Fibroblast of villous mesenchyme (primary cell): Measurements from ENCODE around the gene KCNQ5. TPM values are rescaled to one million over a fixed set of nuclear protein-coding genes. Genes with fewer than 3 reads are reported as not detected.
"Not testable (repeated sequence)": the region's sequence is repeated elsewhere in the genome, so short reads cannot be mapped to it uniquely, and the experiment has no call there.

Experiments
- DNase-seq: peaks from one replicate; pipeline ENCODE4 v3.0.0-alpha.2; 2010; ENCODE audit warnings: low read depth
- H3K4me3 ChIP-seq: 2 replicates; pipeline ENCODE4 v1.5.1; 2011; ENCODE audit warnings: low read depth, mild to moderate bottlenecking, low read length
- CTCF ChIP-seq: IDR thresholded peaks from 2 replicates; pipeline ENCODE4 v1.5.1; 2012; ENCODE audit warnings: low read depth, mild to moderate bottlenecking, low read length; ENCODE audit not compliant: insufficient read depth
- total RNA-seq: library from RNA; depleted of rRNA; stranded (reverse); fragments of >200 nt; gene quantifications from 2 replicates; pipeline ENCODE4 v1.2.3, GENCODE V29; 2012

The KCNQ5 gene
- total RNA-seq, 1 donor, result 0.86 TPM

- DNase-seq, result no peak
- H3K4me3 ChIP-seq, result no peak overlapping the region
- no peak for TF ChIP-seq CTCF
Observed at GRCh38 chr6:73174646-73175045, 552.8 kb downstream of the KCNQ5 start.

GRCh38 chr6:73176057-73176456 is 554.2 kb downstream of the KCNQ5 start:
- no peak for DNase-seq
- H3K4me3 ChIP-seq, result no peak overlapping the region
- TF ChIP-seq CTCF, result no peak

GRCh38 chr6:73177221-73177944 is 555.5 kb downstream of the KCNQ5 start:
- TF ChIP-seq CTCF, result no peak
- H3K4me3 ChIP-seq, result no peak overlapping the region
- DNase-seq, result no peak

GRCh38 chr6:73180076-73180738 is 558.3 kb downstream of the KCNQ5 start:
- no peak overlapping the region for H3K4me3 ChIP-seq
- TF ChIP-seq CTCF, result no peak
- DNase-seq, result no peak

GRCh38 chr6:73180763-73181619 is 559.1 kb downstream of the KCNQ5 start:
- peak; percentile 90 for TF ChIP-seq CTCF
- peak overlapping the region; percentile 40 for H3K4me3 ChIP-seq
- DNase-seq, result peak; percentile 76

- DNase-seq, result no peak
Observed at GRCh38 chr6:73182021-73182607, 560.2 kb downstream of the KCNQ5 start.

GRCh38 chr6:73193302-73193701 is 571.4 kb downstream of the KCNQ5 start:
- not testable (repeated sequence) for DNase-seq, H3K4me3 ChIP-seq

More at GRCh38 chr6:73182021-73182607, 560.2 kb downstream of the KCNQ5 start:
- no peak for TF ChIP-seq CTCF
- no peak overlapping the region for H3K4me3 ChIP-seq
